Peyer's patch (tissue), 4 donors: ENCODE data around the gene MTM1.

Source experiments
- POLR2A ChIP-seq, 2 donors: fragments of 450-650 bp; IDR thresholded peaks; one replicate each; pipeline ENCODE4 v1.5.1; 2017; ENCODE audit warnings: antibody characterized with exemption in 2 of 2, mild to moderate bottlenecking in 2 of 2, moderate library complexity in 2 of 2
- TF ChIP-seq, protein P1 (sequence below), 6 experiments: fragments of 450-650 bp in 4 of 6; fragments of 200-600 bp in 2 of 6; sonication (generic) in 1 of 6; IDR thresholded peaks; one replicate each; pipeline ENCODE4 v1.5.1; 2017 to 2019; ENCODE audit warnings: antibody characterized with exemption in 6 of 6, mild to moderate bottlenecking in 3 of 6, moderate library complexity in 1 of 6

DNA sequence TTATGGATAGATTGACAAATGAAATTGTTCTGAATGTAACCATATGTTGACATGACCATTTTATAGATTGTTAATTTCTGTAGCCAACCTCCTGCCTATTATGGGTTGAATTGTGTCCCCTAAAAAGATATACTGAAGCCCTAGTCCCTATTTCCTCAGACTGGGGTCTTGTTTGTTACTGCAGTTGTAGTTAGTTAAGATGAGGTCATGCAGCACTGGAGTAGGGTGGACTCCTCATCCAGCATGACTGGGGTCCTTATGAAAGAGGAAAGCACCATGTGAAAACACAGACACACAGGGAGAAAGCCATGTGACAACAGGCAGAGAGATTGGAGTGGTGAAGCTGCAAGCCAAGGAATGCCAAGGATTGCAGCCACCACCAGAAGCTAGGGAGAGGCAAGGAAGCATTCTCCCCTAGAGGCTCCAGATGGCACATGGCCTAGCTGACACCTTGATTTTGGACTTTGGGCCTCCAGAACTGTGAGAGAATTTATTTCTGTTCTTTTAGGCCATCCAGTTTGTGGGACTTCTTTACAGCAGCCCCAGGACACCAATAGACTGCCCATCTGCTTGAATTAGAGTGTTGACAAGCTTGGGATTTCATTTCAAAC is 14.0 kb downstream of the MTM1 start:
- TF ChIP-seq POLR2A (IDR thresholded peaks at IDR 0.05) = no peak
- TF ChIP-seq, protein P1, sequence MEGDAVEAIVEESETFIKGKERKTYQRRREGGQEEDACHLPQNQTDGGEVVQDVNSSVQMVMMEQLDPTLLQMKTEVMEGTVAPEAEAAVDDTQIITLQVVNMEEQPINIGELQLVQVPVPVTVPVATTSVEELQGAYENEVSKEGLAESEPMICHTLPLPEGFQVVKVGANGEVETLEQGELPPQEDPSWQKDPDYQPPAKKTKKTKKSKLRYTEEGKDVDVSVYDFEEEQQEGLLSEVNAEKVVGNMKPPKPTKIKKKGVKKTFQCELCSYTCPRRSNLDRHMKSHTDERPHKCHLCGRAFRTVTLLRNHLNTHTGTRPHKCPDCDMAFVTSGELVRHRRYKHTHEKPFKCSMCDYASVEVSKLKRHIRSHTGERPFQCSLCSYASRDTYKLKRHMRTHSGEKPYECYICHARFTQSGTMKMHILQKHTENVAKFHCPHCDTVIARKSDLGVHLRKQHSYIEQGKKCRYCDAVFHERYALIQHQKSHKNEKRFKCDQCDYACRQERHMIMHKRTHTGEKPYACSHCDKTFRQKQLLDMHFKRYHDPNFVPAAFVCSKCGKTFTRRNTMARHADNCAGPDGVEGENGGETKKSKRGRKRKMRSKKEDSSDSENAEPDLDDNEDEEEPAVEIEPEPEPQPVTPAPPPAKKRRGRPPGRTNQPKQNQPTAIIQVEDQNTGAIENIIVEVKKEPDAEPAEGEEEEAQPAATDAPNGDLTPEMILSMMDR (IDR thresholded peaks at IDR 0.05) = no peak
